ENCODE measurements around the gene RTL3. TPM values are rescaled to one million over a fixed set of nuclear protein-coding genes. Genes with fewer than 3 reads are reported as not detected.

RTL3 gene
- not detected in 2 replicates for total RNA-seq

DNA sequence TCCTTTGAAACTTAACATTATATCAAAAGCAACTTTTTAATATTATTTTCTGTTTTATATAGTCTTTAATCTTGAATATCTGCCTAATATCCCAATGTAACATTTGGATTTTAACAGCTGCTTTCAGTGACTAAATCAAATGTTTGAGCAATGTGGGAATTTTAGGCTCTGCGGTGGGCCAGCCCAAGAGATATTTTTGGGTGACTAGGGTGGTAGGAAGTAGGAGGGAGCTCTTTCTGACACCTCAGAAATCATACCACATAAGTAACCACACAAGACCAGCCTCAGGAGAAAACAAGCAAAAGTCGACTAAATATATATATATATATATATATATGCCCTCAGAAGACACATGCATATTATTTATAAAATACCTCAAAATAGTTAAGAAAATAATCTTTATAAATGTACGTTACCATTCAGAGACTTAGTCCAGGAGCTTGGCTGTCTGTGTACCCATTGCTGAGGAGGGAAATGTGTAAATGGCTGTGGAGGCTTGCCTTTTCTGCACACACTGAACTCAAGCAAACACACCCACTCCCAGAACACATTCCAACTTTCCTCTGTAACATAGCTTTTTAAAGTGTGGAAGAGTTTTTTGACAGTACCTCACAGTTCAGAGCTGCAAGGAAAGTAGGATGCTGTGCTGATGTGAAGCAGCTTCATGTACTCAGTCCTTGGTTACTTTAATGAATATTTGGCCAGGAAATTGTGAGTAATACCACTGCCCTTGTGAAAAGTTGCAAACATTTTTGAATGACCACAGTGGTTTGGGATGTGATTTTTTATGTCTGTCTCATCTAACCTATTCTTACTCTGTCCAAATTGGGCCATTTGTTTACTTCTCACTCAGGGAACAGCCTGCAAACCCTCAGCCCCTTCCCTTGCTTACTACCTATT lies at the start of gene RTL3:
Gene RTL3 (minus strand): TSS at position 484 of the 900 bp plus-strand sequence. CDS start 908 bp downstream, outside the sequence.

Other genes starting within 250 kb of the RTL3 start
- gene LPAR4, start 88.4 kb upstream of the RTL3 start, total RNA-seq = not detected in 2 replicates